Vagina (tissue), 2 donors: Measurements from ENCODE around the gene RAB40C. TPM values are rescaled to one million over a fixed set of nuclear protein-coding genes. Genes with fewer than 3 reads are reported as not detected.

Experiments used
- DNase-seq, 2 donors: peaks; one replicate each; pipeline ENCODE4 v3.0.0-alpha.2; 2017; ENCODE audit errors: extremely low spot score in 2 of 2
- H3K27ac ChIP-seq: fragments of 200-600 bp; sonication (generic); one replicate; pipeline ENCODE4 v1.5.1; 2019
- H3K27me3 ChIP-seq: fragments of 200-600 bp; sonication (generic); one replicate; pipeline ENCODE4 v1.5.1; 2019
- H3K36me3 ChIP-seq, 2 donors: fragments of 200-600 bp; sonication (generic); one replicate each; pipeline ENCODE4 v1.5.1; 2017 to 2019
- H3K4me1 ChIP-seq: fragments of 200-600 bp; sonication (generic); one replicate; pipeline ENCODE4 v1.5.1; 2019
- H3K4me3 ChIP-seq, 2 donors: fragments of 200-600 bp; sonication (generic); 1 replicate in 1 of 2; 2 replicates in 1 of 2; pipeline ENCODE4 v1.5.1; 2016 to 2019
- H3K9me3 ChIP-seq: fragments of 200-600 bp; sonication (generic); one replicate; pipeline ENCODE4 v1.5.1; 2019
- POLR2A ChIP-seq, 2 donors: fragments of 450-650 bp; IDR thresholded peaks; one replicate each; pipeline ENCODE4 v1.6.1; 2017; ENCODE audit warnings: antibody characterized with exemption in 2 of 2, mild to moderate bottlenecking in 2 of 2, moderate library complexity in 2 of 2
- POLR2AphosphoS5 ChIP-seq, 2 donors: sonication (generic); formaldehyde crosslinking; IDR thresholded peaks; one replicate each; pipeline ENCODE4 v1.9.0; 2017; ENCODE audit warnings: antibody characterized with exemption in 2 of 2, mild to moderate bottlenecking in 2 of 2, low read depth in 1 of 2; ENCODE audit not compliant: insufficient read depth in 1 of 2
- intact Hi-C: fragments of 100-400 bp; cut with DNase I; formaldehyde crosslinking; loops from one replicate; pipeline ENCODE4 v1.15.1; 2023
- total RNA-seq: library from RNA; depleted of rRNA; stranded (reverse); fragments of >200 nt; gene quantifications from one replicate; pipeline ENCODE4 v1.2.3, GENCODE V29; 2016
- TF ChIP-seq, protein P1 (sequence below), 3 experiments: fragments of 450-650 bp in 2 of 3; fragments of 200-600 bp in 1 of 3; sonication (generic) in 1 of 3; IDR thresholded peaks; one replicate each; pipeline ENCODE4 v1.5.1; 2017 to 2019; ENCODE audit warnings: antibody characterized with exemption in 3 of 3, mild to moderate bottlenecking in 2 of 3, moderate library complexity in 2 of 3

Gene RAB40C
- total RNA-seq, 1 donor from 2014 or later, result 41.3 TPM

DNA sequence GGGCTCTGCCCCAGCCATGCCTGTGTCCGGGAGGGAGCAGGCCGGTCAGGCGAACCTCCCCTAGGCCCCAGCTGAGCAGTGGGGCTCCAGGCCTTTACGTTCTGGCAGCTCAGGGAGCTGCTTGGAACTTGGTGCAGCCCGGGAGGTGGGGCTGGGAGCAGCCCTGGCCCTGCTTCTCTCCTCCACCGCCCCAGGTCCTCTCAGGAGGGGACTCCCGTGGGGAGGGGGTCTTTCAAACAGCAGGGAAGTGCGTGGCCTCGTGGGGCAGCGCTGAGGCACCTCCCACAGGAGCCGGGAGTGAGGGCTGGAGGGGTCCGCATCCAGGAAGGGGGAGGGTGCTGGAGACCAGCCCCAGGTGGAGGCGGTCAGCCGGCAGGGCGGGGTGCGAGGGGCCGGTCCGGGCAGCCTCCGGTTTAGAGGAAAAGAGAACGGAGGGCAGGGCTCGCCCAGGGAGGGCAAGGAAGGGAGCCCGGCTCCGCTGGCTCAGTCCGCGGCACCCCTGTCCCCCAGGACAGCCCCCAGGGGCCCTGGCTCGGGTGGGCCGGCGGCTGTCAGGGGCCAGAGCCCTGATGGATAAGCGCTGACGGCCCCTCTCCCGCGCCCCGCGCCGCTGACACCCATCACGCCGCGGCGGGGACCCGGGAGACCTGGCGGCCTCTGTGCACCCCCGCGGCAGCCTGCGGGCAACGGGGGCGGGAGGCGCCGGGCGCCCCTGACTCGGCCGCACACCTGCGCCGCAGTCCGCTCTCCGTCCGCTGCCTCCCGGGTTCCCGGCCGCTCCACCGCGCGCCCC, 30.3 kb upstream of the RAB40C start:
- H3K27ac ChIP-seq, result no peak overlapping the region
- TF ChIP-seq POLR2AphosphoS5 (IDR thresholded peaks at IDR 0.05; ENCODE audit: insufficient read depth in 1 of 2, low read depth in 1 of 2) (no peak), POLR2A (IDR thresholded peaks at IDR 0.05) (no peak)
- TF ChIP-seq, protein P1, sequence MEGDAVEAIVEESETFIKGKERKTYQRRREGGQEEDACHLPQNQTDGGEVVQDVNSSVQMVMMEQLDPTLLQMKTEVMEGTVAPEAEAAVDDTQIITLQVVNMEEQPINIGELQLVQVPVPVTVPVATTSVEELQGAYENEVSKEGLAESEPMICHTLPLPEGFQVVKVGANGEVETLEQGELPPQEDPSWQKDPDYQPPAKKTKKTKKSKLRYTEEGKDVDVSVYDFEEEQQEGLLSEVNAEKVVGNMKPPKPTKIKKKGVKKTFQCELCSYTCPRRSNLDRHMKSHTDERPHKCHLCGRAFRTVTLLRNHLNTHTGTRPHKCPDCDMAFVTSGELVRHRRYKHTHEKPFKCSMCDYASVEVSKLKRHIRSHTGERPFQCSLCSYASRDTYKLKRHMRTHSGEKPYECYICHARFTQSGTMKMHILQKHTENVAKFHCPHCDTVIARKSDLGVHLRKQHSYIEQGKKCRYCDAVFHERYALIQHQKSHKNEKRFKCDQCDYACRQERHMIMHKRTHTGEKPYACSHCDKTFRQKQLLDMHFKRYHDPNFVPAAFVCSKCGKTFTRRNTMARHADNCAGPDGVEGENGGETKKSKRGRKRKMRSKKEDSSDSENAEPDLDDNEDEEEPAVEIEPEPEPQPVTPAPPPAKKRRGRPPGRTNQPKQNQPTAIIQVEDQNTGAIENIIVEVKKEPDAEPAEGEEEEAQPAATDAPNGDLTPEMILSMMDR (IDR thresholded peaks at IDR 0.05), result no peak
- no peaks in the 10 kb centered on the region for H3K36me3 ChIP-seq
- intact Hi-C loops, result loop anchor here (2.0 kb wide), 1 partner anchor 513 kb away; the partner anchor contains the start of gene SSTR5
- no peak for DNase-seq
- H3K27me3 ChIP-seq, result no peaks in the 10 kb centered on the region
- peak overlapping the region in 1 of 2 donors; percentile 4 for H3K4me3 ChIP-seq
- no peaks in the 10 kb centered on the region for H3K9me3 ChIP-seq
- peaks cover 12% of the 10 kb centered on the region for H3K4me1 ChIP-seq

- intact Hi-C loops, result no loop called here
- Histone ChIP-seq H3K4me3 (peak within 1 kb of the TSS in 1 of 2 donors; percentile 38), H3K9me3 (no peaks in the 10 kb centered on the region), H3K4me1 (peaks cover 6% of the 10 kb centered on the region), H3K27me3 (no peaks in the 10 kb centered on the region), H3K36me3 (no peaks in the 10 kb centered on the region), H3K27ac (no peak within 1 kb of the TSS)
- no peak for DNase-seq
- no peak for TF ChIP-seq POLR2AphosphoS5 (IDR thresholded peaks at IDR 0.05; ENCODE audit: insufficient read depth in 1 of 2, low read depth in 1 of 2)
- TF ChIP-seq POLR2A (IDR thresholded peaks at IDR 0.05), result no peak
- TF ChIP-seq, protein P1 (IDR thresholded peaks at IDR 0.05), result no peak
Measured at GRCh38 chr16:560204-560700, 29.6 kb upstream of the RAB40C start, which contains the start of gene PRR35. Gene PRR35, plus strand, starts transcription at chr16:560394. Its CDS starts 2,901 bp downstream, at chr16:563295.

DNA sequence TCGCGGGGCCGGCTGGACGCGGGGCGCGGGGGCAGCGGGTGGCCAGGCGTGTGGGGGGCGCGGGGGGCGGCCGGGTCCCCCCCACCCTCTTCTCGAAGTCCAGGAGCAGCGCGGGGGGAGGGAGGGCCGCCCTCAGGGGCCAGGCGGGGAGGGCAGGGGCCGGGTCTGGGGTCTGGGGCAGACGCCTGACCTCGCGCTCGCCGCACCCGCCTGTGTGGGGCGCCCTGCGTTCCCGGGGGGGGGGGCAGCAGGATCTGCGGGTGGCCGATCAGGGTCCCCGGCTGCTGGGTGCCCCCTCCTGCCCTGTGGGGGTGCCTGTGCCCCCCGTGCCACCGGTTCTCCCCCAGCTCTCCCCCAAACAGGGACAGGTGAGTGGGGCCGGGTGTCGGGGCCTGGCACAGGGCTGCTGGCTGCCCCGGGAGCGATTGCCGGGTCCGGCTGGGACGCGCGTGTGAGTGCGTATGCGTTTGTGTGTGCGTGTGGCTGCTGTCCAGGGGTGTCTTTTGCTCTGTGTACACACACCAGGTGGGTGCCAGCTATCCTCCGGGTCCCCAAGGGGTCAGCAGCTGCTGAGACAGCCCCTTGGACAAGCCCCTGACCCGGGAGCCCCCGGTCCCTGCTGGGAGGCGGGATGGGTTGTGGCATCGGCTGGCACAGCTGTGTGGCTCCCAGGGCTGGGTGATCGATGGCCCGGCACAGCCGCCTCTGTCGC, 29.0 kb upstream of the RAB40C start:
- Histone ChIP-seq H3K27ac (no peak overlapping the region), H3K36me3 (no peaks in the 10 kb centered on the region), H3K27me3 (no peaks in the 10 kb centered on the region), H3K9me3 (no peaks in the 10 kb centered on the region), H3K4me1 (peaks cover 11% of the 10 kb centered on the region), H3K4me3 (peak overlapping the region in 1 of 2 donors; percentile 38)
- no peak for TF ChIP-seq POLR2AphosphoS5 (IDR thresholded peaks at IDR 0.05; ENCODE audit: insufficient read depth in 1 of 2, low read depth in 1 of 2)
- TF ChIP-seq, protein P1 (IDR thresholded peaks at IDR 0.05), result no peak
- no peak for TF ChIP-seq POLR2A (IDR thresholded peaks at IDR 0.05)
- DNase-seq, result no peak
- intact Hi-C loops, result no loop called here

DNA sequence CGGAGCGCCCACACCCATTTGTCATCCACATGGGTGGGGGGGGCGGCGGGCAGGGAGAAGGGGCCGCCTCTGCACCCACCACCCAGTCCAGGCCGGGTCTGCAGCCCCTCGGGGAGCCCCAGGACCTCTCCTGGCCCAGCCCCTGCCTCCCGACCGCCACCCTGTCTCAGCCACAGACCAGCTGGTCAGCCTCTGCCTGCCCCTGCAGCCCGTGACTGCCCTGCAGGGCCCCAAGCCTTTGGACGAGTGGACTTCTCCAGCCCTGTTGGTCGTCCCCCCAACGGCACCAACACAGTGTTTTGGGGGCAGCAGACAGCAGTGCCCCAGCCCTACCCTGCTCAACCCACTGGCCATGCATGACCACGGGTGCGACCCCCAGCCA, 28.5 kb upstream of the RAB40C start:
- TF ChIP-seq, protein P1 (IDR thresholded peaks at IDR 0.05), result no peak
- TF ChIP-seq POLR2A (IDR thresholded peaks at IDR 0.05) (no peak), POLR2AphosphoS5 (IDR thresholded peaks at IDR 0.05; ENCODE audit: insufficient read depth in 1 of 2, low read depth in 1 of 2) (no peak)
- Histone ChIP-seq H3K27ac (no peak overlapping the region), H3K27me3 (no peaks in the 10 kb centered on the region), H3K4me3 (no peak overlapping the region), H3K4me1 (peaks cover 17% of the 10 kb centered on the region), H3K36me3 (no peaks in the 10 kb centered on the region), H3K9me3 (no peaks in the 10 kb centered on the region)
- DNase-seq, result no peak
- intact Hi-C loops, result no loop called here
